Middle frontal gyrus (tissue), 1 donor: Measurements from ENCODE around the gene CEP68.

Source experiments
- DNase-seq: peaks from one replicate; pipeline ENCODE4 v3.0.0-alpha.2; 2015; ENCODE audit warnings: low spot score; ENCODE audit errors: extremely low spot score

Gene CEP68

DNA sequence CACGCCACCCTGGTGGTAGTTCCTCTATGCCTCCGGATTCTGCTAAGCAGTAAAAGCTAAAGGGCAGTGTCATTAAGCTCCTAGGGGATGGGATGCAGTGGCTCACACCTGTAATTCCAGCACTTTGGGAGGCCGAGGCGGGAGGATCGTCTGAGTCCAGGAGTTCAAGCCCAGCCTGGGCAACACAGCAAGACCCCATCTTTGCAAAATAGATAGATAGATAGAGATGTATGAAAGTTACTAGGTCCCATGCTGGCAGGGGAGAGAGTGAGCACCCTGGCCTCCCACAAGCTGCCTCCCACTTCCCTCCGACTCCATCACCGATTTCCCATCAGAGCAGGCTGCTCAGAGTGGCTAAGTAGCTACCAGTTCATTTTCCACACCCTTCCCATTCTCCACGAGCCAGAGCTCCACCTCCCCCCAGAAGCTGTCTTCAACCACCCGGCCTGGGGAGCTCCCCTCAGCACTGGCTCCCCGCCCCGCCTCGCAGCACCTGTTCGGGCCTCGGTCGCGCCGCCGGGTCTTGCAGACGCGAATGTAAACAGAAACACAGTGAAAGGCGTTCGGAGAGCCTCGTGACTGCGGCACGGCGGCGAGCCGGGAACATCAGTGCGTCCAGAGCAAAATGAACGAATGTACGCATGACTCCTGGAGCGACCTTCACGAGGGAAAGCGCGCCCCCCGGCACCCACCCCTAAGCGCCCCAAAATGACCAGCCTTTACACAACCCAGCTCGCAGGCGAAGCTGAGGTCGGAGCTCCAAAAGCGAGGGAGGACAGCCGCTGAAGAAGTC is 598 bp upstream of the CEP68 start:
- no peak for DNase-seq

DNA sequence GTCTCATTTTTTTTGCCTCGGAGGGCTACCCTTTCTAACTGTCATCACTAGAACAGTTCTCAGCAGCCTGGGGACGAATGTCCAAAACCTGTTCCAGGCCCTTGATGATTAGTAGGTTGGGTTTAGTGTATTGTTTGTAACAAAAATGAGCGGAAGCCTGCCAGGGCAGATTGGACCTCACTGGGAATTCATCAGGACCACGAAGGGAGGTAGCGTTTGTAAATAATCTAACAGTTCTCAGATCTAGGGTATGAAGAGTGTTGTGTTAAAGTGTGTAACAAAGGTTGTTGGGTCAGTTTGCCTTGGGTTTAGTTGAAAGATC is 799 bp downstream of the CEP68 start:
- no peak for DNase-seq

DNA sequence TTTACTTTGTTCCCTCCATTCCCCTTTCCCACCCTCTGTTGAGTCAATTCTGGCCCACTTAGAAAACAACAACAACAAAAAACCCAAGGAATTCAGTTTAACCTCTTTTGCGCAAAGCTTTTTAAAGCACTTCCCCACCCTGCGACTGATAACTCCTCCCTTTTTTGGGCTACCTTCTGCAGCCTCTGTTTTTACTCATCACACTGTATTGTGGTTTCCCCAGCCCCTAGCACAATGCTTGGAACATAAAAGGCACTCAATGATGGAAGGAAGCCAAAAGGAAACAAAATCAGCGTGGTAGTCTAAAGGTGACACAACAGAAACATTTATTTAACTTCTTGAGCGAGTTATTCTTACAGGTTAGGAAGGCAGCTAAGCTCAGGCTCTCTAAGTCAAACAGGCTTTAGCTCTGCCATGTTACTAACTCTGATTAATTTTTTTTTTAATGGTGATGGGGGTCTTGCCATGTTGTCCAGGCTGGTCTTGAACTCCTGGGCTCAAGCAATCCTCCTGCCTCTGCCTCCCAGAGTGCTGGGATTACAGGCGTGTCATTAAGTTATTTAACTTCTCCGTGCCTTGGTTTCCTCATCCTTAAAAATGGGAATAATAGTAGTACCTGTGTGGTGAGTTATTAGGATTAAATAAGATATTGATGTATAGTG is 1.3 kb downstream of the CEP68 start:
- no peak for DNase-seq

DNA sequence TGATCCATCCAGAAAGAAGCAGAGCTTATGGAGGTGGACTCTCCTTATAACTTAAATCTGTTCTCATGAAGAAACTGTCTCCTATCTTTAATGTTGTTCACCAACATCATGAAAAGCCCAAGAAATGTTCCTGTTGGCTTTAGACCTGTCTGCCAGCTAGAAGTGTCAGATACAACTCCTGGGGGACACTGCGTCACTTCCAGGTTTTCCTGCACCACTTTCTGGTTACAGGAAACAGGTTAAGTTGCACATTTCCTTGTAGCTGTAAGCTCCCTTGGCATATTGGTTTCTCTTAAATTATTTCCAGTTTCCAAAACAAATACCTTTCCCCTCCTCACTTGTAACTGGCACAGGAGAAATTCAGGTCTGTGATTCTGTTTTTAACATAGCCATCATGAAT is 2.9 kb downstream of the CEP68 start:
- no peak for DNase-seq

DNA sequence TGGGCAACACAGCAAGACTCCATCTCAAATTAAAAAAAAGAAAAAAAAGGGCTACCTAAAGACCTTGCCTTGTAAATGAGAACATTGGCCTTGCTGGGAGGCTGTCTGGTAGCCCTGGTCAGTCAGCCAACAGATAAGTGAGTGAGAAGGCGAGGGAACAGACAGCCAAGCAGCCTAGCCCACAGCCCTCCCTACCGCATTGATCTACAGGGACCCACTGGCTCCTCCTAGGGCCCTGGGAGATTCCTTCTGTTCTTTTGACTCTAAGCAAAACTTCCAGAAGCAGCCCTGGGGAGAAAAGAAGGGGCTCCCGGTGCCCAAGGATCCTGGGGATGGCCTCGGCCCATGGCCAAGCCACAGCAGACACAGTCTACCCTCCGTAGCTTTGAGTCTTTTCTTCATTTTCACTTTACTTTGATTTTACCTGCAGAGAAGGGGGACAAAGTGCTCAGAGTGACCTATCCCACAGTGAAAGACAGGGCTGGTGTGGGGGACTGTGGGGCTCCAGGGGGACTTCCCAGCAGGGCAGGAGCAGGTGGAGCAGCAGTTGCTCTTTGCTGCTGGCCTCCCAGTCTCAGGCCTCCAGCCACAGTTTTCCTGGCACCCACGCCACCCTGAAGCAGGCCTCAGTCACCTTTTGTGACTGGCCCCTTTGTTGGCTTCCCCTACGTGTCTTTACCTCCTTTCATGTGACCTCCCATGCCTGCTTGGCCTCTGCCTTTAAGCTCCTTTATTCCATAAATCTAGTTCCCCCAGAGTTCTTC is 5.1 kb downstream of the CEP68 start:
- no peak for DNase-seq

DNA sequence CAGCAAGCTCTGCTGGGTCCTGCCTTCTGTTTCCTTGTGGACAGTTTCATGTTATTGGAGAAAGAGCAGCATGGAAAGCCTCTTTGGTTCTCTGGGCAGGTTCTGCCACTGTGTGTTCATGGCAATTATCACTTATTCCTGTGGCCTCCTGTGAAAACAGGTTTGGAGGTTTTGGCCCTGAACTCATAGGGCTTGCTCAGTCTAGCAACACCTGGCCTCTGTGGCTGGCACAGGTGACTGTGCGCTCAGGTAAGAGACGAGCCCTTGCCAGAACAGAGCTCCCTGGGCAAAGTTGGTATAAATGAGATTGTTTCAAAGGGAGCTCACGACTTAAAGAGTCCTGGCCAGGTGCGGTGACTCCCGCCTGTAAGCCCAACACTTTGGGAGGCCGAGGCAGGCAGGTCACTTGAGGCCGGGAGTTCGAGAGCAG is 5.7 kb downstream of the CEP68 start:
- DNase-seq, result no peak

DNA sequence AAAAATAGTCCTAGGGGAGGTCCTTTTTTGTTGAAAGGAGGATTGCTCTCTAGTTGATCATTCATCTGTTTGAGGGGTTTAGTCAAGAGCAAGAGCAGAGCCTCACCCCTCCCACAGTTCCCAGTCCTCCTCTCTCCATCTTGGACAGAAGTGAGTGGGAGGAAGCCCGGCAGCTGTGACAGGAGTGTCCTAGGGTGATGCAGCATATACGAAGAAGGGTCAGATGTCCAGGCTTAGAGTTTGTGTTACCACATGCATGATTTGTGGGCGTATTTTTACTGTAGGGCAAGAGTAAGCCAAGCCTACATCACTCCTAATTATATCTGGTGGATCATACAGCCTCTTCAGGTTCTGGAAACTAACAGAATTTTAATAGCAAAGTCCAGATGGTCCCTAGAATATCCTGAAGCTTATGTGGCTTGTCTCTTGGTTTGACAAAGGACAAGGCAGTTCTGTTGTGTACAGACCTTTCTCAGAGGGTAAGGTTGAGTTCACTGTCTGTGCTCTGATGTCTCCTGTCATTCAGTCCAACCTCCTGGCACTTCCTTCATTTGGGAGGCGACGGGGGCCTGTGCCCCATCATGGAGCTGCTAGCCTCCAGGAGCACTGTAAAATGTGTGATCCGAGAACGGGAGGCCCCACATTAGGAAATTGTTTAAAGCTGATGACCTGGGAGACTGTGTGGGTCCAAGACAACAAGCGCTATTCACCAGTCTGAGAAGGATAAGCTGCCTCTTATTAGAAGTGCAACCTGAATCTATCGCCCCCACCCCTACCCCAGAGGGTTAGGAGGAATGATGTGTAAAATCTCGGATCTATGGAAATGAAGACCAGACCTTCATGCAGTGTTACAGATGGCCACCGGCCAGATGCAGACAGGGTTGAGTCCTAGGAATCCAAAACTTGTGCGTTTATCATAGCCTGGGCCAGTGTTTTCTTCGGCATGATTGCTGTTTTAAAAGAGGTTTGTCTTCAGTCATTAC is 6.9 kb downstream of the CEP68 start:
- no peak for DNase-seq

DNA sequence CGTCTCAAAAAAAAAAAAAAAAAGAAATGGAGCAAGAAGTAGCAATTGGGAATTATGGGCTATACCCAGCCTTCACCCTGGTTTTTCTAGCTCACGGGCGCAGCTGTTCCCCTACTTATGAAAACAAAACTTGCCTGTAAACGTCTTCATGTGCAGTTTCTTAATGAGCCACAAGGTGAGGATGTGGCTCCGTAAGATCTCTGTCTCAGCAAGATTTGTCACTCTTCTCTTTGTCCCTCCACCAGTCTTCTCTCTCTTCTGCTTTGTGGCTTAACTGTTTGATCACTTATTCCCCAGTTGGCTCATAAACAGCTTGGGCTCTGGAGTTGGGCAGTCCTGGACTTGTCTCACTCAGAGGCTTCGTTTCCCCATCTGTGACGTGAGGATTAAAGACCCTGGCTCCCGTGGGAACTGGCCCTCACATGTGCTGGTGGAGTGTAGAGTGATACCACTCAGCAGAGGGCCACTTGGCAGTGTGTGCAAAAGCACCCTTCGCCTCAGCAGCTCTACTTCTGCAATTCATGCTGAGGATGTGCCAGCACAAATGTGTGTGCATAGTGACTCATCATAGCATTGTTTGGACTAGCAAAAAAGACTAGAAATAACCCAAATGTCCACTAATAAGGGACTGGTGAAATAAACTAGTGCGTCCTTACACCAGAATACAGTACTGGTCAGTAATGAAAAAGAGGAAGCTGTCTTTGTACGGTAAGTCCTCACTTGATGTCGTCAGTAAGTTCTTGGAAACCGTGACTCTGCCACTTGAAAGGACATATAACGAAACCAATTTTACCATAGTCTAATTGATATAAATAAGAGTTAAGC is 8.7 kb downstream of the CEP68 start:
- DNase-seq, result peak; percentile 48

DNA sequence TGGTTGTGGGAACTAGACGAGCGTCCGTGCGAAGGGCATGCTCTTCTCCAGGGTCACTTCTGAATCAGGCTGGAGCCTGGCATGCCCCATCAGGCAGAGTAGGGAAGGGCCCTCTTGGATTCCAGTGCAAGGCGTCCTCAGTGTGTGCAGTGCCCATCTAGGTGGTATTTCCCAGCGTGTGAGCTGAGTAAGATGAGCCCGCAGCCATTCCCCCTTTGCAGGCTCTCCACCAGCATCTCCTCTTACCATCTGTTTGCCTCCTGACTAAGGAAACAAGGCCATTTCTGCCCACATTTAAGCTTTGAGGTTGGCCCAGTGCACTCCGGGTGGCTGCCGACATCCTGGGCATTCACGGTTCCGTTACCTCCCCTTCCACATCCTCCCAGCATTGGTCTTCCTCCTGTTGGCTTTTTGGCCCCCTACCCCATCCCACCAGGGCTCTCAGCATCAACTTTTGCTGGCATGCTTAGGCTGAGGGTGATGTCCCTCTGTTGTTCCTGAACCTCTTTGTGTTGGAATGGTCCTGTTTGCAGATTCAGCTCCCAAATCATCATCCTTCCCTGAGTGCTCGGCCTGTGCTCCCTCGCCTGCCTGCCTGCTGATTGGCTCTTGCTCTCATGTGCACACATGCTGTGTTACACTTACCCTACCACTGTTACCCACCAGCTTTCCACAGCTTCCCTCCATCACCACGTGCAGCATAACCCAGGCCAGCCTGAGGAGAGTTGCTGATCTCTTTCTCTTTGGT is 11.8 kb downstream of the CEP68 start:
- no peak for DNase-seq

DNA sequence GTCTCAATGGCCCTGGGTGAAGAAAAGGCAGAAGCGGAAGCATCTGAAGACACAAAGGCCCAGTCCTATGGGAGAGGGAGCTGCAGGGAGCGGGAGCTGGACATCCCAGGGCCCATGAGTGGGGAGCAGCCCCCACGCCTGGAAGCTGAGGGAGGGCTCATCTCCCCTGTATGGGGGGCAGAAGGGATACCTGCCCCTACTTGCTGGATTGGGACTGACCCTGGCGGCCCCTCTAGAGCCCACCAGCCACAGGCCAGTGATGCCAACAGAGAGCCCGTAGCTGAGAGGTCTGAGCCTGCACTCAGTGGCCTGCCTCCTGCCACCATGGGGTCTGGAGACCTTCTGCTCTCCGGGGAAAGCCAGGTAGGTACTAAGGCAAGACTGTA is 13.2 kb downstream of the CEP68 start:
- no peak for DNase-seq

DNA sequence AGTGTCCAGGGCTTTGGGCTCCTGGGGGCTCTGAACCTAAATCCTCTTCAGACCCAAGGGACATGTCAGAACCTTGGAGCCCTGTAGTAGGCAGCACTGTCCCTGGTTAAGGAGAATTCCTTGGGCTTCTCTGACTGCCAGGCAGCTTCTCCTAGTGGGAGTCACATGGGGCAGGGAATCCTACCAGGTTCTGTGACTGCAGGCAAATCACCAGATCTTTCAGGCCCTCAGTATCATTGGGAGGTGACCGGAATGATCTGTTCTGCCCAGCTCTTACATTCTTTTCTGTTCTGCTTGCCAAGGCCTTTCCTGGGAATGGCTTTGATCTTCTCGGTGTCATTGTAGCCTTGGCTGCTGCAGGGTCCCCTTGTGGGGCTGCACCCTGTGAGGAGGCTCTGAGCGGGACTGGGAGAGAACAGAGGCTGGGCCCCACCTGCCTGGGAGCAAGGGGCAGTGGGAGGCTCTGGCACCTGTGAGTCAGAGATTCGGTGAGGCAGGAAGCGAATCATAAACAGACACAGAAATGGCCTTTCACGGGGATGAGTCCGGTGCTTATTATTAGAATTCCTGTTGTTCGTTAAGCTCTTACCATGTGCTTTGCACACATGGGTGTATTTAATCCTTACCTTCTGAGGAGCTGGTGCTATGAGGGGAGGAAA is 14.1 kb downstream of the CEP68 start:
- DNase-seq, result no peak

DNA sequence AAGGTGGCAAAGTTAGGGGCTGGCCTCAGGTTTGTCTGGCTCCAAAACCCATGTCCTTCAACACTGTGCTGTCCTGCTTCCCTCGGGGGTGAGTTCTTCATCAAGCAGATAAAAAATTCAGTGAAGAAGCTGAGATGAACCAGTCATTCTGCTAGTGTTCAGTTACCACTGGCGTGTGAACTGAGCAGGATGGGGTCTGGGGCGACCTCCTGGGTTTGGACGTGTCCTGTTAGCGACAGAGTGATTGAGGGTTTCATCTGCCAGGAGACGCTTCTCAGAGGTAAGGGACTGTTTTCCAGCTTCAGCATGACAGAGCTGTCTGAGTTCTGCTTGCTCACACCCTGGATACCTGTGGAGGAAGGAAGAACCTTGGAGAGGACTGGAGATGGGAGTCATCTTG is 14.6 kb downstream of the CEP68 start:
- DNase-seq, result no peak

DNA sequence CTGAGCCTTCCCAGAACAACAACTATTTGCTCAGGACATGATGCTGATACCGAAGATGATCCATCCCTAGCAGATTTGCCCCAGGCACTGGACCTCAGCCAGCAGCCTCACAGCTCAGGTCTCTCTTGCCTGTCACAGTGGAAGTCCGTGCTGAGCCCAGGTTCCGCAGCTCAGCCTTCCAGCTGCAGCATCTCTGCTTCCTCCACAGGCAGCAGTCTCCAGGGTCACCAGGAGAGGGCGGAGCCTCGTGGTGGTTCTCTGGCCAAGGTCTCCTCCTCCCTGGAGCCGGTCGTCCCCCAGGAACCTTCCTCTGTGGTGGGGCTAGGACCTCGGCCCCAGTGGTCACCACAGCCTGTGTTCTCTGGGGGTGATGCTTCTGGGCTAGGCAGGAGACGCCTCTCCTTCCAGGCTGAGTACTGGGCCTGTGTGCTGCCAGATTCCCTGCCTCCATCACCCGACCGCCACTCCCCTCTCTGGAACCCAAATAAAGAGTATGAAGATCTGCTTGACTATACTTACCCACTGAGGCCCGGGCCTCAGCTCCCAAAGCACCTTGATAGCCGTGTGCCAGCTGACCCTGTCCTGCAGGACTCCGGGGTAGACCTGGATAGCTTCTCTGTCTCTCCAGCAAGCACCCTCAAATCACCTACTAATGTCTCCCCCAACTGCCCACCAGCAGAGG is 15.4 kb downstream of the CEP68 start:
- no peak for DNase-seq

DNA sequence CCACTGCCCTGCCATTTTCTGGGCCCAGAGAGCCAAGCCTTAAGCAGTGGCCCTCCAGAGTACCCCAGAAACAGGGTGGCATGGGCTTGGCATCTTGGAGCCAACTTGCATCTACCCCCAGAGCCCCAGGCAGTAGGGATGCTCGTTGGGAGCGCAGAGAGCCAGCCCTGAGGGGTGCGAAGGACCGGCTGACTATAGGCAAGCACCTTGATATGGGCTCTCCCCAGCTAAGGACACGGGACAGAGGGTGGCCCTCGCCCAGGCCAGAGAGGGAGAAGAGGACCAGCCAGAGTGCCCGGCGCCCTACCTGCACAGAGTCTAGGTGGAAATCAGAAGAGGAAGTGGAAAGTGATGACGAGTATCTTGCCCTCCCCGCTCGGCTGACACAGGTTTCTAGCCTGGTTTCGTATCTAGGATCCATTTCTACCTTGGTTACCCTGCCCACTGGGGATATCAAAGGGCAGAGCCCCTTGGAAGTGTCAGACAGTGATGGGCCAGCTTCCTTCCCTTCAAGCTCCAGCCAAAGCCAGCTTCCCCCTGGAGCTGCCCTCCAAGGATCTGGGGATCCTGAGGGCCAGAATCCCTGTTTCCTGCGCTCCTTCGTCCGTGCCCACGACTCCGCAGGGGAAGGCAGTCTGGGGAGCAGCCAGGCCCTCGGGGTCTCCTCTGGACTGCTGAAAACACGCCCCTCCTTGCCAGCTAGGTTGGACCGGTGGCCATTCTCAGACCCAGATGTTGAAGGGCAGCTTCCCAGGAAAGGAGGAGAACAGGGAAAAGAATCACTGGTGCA is 16.2 kb downstream of the CEP68 start:
- no peak for DNase-seq

DNA sequence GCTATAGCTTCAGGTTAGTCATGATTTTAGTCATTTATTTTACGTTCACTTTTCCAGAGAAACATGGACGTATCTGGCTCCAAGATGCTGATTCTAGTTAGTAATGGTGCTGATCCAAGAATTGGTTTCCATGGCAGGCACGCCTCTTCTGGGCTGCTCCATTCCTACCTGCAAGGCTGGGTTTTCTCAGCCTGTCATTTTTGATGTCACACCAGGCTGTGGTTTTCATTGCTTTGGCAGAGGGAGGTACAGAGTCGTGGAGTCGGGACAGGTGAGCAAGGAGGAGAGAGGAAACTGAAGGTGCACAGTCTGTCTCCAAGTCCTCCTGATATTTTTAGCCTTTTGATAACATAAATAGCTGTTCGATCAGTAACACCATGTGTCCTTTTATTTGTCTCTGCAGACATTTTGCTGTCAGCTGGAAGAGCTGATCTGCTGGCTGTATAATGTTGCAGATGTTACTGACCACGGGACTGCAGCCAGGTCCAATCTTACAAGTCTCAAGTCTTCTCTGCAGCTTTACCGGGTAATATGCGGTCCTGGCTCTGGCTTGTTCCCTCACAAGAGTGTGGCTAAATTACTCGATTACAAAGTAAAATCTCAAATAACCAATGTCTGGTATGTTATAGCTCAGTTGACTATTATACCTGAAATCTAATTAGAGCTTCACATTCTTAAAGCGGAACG is 17.8 kb downstream of the CEP68 start:
- DNase-seq, result no peak

DNA sequence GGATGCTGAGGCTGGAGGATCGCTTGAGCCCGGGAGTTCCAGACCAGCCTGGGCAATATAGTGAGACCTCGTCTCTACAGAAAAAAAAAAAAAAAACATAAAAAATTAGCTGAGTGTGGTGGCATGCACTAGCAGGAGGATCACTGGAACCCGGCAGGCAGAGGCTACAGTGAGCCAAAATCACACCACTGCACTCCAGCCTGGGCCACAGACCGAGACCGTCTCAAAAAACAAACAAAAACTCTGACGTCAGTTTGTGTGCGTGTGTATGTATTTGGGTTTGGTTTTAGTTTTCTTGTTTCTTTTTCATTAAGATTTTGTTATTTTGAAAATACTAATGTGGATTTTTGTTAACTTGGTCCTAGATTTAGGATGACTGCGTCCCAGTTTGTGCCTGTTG is 19.0 kb downstream of the CEP68 start:
- DNase-seq, result no peak
